ENCODE data around the gene AGPS. TPM values are rescaled to one million over a fixed set of nuclear protein-coding genes. Genes with fewer than 3 reads are reported as not detected.

The AGPS gene
- total and polyA plus RNA-seq, 9 of the 15 experiments (the other 6 are each of a cell fraction or from before 2014, with no cell fraction given): 15.5 to 211 (median 63.1) TPM

DNA sequence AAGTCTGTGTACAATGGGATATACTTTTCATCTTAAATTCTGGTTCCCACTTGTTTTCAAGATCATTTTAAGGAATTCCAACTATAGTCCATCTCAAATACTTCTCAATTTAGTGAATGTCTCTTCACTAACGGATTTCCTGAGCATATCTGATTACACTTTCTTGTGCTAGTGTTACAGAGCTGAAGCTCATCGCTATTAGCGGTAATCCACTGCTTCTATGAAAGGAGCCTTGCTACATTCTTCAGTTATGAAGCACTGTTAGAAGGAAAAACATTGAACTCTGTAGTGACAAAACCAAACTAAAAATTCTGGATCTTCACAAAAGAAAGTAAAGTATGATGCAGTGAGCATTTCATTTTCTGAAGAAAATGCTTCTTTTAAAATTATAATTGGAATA lies 72.0 kb downstream of the AGPS start:
- Histone ChIP-seq H2AFZ (ENCODE audit: low read depth, low read length) (no peak overlapping the region), H4K20me1 (replicated peaks; ENCODE audit: control insufficient read depth, insufficient read depth, low read length) (no peaks in the 10 kb centered on the region), H3K4me1 (replicated peaks in 1 of 2; ENCODE audit: control insufficient read depth in 2 of 2, insufficient read depth in 2 of 2, low read length in 2 of 2) (peaks cover 0 to 6% of the 10 kb centered on the region in 2 experiments; a peak in 1 of 5 replicates), H3K27ac (ENCODE audit: extremely low read depth, low read depth, low read length) (no peak overlapping the region), H3K9me3 (replicated peaks; ENCODE audit: control insufficient read depth, insufficient read depth, low read depth, low read length) (no peaks in the 10 kb centered on the region; the same call in 1 of the 2 replicates), H3K9me1 (ENCODE audit: control insufficient read depth, insufficient read depth, low read length) (no peaks in the 10 kb centered on the region), H3K79me2 (ENCODE audit: control insufficient read depth, insufficient read depth, low read length) (no peaks in the 10 kb centered on the region), H3K27me3 (ENCODE audit: control insufficient read depth in 2 of 2, insufficient read depth in 2 of 2, low read length in 2 of 2) (no peaks in the 10 kb centered on the region), H3K9ac (ENCODE audit: insufficient read depth in 1 of 2, low read depth in 2 of 2, low read length in 2 of 2) (no peak overlapping the region), H3K36me3 (ENCODE audit: control insufficient read depth, insufficient read depth, low read length) (peaks cover 38% of the 10 kb centered on the region), H3K4me3 (no peak overlapping the region), H3K4me2 (ENCODE audit: insufficient read depth, low read length) (no peak overlapping the region)
- ChIA-PET CTCF (ENCODE audit: low intra/inter-chr PET ratio) (no interaction called here), POLR2A (no interaction called here)
- BruUV-seq (replicated peaks): no TSS peak
- DNase-seq (ENCODE audit: extremely low read depth in 1 of 4, low spot score in 3 of 4) (no peak), ATAC-seq (no peak), FAIRE-seq (no peak)
- 84% methylated on average over 3 of the region's 3 CpGs for WGBS (ENCODE audit: insufficient coverage, low coverage, missing lambda C conversion rate)
- no peak for TF ChIP-seq TCFL5 (CRISPR knock-in tag; conservative IDR thresholded peaks at IDR 0.05)
- no peak for TF ChIP-seq CBFA2T3 (IDR thresholded peaks at IDR 0.05)
- TF ChIP-seq, protein P1, sequence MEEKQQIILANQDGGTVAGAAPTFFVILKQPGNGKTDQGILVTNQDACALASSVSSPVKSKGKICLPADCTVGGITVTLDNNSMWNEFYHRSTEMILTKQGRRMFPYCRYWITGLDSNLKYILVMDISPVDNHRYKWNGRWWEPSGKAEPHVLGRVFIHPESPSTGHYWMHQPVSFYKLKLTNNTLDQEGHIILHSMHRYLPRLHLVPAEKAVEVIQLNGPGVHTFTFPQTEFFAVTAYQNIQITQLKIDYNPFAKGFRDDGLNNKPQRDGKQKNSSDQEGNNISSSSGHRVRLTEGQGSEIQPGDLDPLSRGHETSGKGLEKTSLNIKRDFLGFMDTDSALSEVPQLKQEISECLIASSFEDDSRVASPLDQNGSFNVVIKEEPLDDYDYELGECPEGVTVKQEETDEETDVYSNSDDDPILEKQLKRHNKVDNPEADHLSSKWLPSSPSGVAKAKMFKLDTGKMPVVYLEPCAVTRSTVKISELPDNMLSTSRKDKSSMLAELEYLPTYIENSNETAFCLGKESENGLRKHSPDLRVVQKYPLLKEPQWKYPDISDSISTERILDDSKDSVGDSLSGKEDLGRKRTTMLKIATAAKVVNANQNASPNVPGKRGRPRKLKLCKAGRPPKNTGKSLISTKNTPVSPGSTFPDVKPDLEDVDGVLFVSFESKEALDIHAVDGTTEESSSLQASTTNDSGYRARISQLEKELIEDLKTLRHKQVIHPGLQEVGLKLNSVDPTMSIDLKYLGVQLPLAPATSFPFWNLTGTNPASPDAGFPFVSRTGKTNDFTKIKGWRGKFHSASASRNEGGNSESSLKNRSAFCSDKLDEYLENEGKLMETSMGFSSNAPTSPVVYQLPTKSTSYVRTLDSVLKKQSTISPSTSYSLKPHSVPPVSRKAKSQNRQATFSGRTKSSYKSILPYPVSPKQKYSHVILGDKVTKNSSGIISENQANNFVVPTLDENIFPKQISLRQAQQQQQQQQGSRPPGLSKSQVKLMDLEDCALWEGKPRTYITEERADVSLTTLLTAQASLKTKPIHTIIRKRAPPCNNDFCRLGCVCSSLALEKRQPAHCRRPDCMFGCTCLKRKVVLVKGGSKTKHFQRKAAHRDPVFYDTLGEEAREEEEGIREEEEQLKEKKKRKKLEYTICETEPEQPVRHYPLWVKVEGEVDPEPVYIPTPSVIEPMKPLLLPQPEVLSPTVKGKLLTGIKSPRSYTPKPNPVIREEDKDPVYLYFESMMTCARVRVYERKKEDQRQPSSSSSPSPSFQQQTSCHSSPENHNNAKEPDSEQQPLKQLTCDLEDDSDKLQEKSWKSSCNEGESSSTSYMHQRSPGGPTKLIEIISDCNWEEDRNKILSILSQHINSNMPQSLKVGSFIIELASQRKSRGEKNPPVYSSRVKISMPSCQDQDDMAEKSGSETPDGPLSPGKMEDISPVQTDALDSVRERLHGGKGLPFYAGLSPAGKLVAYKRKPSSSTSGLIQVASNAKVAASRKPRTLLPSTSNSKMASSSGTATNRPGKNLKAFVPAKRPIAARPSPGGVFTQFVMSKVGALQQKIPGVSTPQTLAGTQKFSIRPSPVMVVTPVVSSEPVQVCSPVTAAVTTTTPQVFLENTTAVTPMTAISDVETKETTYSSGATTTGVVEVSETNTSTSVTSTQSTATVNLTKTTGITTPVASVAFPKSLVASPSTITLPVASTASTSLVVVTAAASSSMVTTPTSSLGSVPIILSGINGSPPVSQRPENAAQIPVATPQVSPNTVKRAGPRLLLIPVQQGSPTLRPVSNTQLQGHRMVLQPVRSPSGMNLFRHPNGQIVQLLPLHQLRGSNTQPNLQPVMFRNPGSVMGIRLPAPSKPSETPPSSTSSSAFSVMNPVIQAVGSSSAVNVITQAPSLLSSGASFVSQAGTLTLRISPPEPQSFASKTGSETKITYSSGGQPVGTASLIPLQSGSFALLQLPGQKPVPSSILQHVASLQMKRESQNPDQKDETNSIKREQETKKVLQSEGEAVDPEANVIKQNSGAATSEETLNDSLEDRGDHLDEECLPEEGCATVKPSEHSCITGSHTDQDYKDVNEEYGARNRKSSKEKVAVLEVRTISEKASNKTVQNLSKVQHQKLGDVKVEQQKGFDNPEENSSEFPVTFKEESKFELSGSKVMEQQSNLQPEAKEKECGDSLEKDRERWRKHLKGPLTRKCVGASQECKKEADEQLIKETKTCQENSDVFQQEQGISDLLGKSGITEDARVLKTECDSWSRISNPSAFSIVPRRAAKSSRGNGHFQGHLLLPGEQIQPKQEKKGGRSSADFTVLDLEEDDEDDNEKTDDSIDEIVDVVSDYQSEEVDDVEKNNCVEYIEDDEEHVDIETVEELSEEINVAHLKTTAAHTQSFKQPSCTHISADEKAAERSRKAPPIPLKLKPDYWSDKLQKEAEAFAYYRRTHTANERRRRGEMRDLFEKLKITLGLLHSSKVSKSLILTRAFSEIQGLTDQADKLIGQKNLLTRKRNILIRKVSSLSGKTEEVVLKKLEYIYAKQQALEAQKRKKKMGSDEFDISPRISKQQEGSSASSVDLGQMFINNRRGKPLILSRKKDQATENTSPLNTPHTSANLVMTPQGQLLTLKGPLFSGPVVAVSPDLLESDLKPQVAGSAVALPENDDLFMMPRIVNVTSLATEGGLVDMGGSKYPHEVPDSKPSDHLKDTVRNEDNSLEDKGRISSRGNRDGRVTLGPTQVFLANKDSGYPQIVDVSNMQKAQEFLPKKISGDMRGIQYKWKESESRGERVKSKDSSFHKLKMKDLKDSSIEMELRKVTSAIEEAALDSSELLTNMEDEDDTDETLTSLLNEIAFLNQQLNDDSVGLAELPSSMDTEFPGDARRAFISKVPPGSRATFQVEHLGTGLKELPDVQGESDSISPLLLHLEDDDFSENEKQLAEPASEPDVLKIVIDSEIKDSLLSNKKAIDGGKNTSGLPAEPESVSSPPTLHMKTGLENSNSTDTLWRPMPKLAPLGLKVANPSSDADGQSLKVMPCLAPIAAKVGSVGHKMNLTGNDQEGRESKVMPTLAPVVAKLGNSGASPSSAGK (IDR thresholded peaks at IDR 0.05): no peak
- TF ChIP-seq, protein P2, sequence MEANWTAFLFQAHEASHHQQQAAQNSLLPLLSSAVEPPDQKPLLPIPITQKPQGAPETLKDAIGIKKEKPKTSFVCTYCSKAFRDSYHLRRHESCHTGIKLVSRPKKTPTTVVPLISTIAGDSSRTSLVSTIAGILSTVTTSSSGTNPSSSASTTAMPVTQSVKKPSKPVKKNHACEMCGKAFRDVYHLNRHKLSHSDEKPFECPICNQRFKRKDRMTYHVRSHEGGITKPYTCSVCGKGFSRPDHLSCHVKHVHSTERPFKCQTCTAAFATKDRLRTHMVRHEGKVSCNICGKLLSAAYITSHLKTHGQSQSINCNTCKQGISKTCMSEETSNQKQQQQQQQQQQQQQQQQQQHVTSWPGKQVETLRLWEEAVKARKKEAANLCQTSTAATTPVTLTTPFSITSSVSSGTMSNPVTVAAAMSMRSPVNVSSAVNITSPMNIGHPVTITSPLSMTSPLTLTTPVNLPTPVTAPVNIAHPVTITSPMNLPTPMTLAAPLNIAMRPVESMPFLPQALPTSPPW (CRISPR knock-in tag; IDR thresholded peaks at IDR 0.05): no peak
- TF ChIP-seq, protein P3, sequence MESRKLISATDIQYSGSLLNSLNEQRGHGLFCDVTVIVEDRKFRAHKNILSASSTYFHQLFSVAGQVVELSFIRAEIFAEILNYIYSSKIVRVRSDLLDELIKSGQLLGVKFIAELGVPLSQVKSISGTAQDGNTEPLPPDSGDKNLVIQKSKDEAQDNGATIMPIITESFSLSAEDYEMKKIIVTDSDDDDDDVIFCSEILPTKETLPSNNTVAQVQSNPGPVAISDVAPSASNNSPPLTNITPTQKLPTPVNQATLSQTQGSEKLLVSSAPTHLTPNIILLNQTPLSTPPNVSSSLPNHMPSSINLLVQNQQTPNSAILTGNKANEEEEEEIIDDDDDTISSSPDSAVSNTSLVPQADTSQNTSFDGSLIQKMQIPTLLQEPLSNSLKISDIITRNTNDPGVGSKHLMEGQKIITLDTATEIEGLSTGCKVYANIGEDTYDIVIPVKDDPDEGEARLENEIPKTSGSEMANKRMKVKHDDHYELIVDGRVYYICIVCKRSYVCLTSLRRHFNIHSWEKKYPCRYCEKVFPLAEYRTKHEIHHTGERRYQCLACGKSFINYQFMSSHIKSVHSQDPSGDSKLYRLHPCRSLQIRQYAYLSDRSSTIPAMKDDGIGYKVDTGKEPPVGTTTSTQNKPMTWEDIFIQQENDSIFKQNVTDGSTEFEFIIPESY (CRISPR knock-in tag; IDR thresholded peaks at IDR 0.05): 0 out of 2 replicates have a peak, but pooled peaks have one; percentile 67
- in situ Hi-C loops (cut with MboI) (no loop called here), intact Hi-C loops (cut with micrococcal nuclease) (no loop called here)
